NCI-H774 (cell line): ENCODE measurements around the gene MRPL28.
"Not testable (repeated sequence)": the region's sequence is repeated elsewhere in the genome, so short reads cannot be mapped to it uniquely, and the experiment has no call there.

Experiments
- DNase-seq: peaks from one replicate; lab custom pipeline; 2025; lab: John Stamatoyannopoulos, UW

The MRPL28 gene

DNA sequence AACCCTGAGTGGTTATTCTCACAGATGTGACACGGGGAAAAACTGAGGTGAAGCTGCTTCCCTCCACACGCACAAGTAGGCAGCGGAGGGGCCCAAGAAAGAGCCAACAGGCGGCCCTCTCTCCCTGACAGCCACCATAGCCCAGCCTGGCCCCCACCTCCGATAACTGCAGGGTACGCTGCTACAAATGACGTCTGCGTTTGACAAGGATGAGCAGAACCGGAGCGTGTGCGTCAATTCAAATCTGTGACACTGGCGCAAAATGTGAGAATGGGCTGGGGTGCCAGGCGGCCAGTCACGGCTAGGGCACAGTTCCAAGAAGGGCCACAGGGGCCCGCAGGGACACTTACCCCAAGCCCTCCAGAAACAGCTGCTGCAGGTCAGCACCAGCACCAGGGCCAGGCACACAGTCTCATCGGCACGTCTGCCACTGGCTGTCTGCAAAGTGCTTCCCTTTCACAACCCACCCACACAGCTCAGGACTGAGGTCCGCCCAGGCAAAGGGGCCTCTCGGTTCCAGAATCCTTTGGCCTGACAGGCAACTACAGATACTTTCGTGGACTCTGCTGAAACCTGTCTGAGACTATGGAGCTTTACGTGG is 32.3 kb downstream of the MRPL28 start:
- DNase-seq: no peak

DNA sequence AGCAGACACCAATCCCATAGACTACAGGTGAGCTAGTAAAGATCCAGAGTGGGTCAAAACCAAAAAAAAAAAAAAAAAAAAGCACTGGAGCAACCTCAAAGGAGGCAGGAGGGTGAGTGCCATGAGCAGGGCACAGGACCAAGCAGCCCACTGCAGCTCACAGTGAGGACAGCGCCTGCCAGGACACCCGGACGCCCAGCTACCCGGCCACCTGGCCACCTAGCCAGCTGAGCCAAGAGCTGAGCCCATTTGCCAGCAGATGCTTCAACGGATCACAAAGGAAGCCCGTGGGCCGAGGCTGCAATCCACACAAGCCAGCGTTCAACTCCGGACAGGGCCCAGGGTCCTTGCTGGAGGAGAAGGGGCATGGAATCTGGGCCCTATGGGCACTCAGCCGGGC is 32.9 kb downstream of the MRPL28 start:
- DNase-seq: no peak

DNA sequence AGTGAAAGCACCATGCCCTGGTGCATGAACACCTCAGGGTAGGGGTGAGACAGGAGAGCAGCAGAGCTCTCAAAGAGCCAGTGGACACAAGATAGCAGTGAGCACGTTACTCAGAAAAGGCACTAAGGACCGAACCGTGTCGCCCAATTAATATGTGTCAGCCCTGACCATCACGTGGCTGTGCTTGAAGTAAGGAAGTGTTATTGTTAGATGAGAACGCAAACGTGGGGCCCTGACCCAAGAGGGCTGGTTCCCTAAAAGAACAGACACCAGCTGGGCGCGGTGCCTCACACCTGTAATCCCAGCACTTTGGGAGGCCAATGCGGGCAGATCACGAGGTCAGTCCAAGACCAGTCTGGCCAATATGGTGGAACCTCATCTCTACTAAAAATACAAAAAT is 34.1 kb downstream of the MRPL28 start:
- no peak for DNase-seq

DNA sequence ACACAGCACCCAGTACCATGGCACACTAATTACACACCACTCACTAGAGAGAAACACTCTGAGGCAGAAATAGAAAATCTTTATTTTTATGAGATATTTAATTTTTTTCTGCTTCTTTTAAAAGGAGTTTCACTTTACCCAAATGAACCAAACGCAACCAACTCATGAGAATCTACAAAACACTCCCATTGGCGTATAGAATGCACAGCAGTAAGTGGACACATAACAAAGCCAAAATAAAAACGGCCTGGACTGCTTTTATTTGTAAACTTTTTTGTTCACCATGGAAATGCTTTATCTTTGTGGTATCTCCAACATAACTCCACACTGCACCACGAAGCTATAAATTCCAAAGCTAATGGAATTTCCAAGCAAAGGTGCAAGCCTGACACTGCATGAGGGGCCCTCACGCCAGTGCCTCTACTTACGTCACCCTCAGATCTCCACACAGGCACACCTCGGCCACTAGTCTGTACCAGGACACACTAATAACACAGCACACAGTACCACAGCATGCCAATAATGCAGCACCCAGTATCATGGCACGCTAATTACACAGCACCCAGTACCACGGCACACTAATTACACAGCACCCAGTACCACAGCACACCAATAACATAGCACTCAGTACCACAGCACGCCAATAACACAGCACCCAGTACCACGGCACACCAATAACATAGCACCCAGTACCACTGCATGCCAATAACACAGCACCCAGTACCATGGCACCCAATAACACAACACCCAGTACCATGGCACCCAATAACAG is 35.3 kb downstream of the MRPL28 start:
- DNase-seq: not testable (repeated sequence)

DNA sequence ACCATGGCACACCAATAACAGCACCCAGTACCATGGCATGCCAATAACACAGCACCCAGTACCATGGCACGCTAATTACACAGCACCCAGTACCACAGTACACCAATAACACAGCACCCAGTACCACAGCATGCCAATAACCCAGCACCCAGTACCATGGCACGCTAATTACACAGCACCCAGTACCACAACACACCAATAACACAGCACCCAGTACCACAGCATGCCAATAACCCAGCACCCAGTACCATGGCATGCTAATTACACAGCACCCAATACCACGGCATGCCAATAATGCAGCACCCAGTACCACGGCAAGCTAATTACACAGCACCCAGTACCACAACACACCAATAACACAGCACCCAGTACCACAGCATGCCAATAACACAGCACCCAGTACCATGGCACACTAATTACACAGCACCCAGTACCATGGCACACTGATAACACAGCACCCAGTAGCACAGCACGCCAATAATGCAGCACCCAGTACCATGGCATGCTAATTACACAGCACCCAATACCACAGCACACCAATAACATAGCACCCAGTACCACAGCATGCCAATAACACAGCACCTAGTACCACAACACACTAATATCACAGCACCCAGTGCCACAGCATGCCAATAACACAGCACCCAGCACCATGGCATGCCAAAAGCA is 36.0 kb downstream of the MRPL28 start:
- not testable (repeated sequence) for DNase-seq

DNA sequence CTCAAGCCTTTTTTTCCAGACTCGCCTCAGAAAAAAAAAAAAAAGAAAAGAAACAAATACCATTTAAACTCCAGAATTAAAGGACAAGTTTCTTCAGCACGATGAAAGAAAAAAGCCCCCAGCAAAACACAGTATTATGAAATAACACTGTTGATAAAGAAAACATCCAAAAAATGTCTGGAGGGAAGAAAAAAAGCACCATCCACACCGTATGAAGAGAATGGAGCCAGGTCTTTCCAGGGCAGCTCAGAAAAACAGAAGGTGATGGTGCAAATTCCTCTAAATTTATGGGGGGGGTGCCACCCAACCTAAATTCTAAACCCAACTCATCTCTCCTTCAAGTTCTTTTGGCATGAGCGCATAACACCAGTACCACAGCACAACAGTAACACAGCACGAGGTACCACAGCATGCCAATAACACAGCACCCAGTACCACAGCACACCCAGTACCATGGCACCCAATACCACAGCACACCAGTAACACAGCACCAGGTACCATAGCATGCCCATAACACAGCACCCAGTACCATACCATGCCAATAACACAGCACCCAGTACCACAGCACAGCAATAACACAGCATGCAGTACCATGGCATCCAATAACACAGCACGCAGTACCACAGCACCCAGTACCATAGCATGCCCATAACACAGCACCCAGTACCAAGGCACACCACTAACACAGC is 36.8 kb downstream of the MRPL28 start:
- no peak for DNase-seq

DNA sequence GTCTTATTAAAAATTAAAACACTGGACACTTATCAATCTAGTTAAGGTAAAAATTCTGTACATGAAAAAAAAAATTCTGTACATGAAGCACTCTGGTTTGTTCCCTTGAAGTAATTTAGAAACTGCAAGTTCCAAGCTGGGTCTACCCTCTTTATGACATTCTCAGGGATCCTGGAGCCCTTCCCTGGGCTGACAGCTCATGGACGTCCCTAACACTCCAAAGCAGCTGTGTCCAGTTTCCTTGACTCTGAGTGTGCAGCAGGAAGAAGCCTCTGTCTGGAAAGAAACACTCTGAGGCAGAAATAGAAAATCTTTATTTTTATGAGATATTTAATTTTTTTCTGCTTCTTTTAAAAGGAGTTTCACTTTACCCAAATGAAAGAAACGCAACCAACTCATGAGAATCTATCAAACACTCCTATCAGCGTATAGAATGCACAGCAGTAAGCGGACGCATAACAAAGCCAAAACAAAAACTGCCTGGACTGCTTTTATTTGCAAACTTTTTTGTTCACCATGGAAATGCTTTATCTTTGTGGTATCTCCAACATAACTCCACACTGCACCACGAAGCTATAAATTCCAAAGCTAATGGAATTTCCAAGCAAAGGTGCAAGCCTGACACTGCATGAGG is 39.0 kb downstream of the MRPL28 start:
- not testable (repeated sequence) for DNase-seq

DNA sequence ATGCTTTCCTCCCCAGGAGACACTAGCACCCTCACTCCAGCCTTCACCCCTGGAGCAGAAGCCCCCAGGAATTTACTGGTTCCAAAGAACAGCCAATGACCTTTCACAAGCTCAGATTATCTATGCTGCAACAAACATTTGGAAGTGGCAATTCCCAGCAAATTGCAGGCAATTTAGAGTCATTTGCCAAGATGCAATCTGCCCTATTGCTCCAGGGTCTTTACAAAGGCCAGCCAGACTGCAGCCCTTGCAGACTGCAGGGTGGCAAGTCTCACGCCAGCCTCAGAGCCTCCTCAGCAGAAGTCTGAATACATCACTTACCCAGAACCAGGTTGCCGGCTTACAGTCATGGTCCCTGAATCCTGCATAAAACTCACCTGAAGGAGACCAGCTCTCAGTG is 39.6 kb downstream of the MRPL28 start:
- DNase-seq: no peak

DNA sequence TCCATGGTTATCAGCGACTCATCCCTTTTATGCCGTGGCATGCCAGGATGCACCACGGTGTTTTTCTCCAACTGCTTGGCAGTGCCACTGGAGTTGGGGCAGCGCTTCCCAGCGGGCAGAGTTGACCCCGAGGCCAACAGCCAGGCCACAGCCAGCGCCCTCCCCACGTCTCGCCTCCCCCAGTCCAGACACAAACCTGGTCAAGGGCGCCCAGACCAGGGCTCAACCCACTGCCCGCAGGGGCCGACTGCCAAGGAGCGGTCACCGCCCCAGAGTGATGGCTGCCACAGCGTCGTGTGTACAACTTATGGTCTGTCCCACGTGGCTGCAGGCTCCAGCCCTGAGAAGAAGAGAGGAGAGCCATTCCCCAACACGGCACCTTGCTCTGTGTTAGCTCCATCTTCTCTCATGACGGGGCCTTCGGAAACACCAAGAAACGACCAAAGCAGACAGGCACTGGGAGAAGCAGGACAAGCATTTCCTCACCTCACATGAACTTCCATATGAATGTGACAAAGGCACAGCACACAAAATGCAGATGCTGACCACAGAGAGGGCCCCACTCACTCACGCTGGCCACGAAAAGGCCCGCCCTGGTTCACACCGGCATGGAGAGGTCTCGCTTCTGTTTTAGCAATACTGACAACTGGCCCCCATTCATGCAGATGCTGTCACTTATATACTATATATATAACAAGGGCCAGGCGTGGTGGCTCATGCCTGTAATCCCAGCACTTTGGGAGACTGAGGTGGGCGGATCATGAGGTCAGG is 44.8 kb downstream of the MRPL28 start:
- DNase-seq: no peak

DNA sequence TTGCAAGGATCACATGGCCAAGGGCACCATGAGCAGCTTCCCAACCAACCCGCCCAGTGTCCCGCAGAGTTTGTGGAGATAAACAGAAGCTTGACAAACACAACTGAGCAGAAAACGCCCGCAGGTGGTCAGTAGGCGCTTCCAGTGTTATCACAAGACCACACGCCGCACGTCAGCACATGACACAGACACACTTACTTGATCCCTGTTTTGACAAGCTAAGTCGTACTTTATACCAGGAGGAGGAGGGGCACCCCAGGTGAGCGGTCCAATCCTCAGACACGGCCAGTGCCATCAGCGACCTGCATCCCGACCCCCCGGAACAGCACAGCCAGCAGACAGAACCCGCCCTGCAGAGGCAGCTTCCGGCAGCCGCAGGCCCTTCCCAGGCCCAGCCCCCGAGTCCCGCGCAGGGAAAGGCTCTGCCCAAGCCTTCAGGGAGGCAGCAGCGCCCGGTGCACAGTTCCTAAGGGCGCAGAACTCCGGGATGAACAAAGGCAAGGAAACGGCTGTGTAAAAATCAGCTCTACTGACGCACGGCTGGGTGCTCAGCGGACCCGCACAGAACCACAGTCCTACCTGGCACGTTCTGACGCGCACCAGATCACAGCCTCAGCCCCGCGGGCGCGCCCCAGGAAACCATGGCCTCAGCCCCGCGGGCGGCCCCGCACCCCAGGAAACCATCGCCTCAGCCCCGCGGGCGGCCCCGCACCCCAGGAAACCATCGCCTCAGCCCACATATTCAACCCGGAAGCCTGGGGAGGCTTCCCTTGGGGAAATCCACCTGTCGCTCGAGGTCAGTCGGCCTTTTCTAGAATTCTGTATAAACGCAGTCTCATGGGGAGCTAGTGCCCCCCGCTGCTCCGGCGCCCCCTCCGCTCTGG is 45.6 kb downstream of the MRPL28 start:
- DNase-seq: no peak

DNA sequence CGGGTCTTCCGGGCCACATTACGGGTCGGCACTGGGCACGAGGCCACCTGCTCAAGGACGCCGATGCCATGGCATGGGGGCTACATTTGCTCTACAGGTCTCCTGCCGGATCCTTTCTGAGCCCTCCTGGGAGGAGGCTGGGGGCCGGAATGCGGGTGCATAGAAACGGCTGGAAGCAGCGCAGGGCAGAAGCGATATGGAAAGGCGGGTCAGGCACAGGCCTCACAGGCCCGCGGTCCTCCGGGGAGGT is 46.2 kb downstream of the MRPL28 start:
- DNase-seq: no peak

DNA sequence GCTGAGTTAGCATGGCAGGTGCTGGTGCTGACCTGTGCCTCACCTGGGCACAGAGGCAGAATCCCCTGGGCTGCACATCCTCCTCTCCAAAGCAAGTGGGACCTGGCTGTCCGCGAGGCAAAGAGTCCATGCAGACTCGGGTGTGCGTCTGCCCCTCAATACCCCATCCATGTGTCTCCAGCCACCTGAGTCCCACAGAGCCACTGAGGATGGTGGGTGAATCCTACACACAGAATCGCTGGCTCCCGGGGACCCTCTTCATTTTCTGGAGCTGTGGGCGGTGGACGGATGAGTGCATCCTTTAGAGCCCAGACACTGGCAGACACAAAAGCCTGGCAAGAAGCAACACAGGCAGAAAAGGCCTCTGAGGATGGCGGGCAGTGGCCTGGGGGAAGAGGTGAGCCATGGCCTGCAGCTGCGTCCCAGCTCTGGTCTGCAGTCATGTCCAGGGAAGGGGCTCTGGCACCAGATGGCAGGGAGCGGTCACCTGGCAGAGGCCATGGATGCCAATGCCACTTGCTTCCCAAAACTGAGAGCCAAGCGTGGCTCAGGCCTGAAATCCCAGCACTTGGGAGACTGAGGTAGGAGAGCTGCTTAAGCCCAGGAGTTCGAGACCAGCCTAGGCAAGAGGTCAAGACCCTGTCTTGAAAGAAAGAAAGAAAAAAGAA is 47.7 kb downstream of the MRPL28 start:
- no peak for DNase-seq

DNA sequence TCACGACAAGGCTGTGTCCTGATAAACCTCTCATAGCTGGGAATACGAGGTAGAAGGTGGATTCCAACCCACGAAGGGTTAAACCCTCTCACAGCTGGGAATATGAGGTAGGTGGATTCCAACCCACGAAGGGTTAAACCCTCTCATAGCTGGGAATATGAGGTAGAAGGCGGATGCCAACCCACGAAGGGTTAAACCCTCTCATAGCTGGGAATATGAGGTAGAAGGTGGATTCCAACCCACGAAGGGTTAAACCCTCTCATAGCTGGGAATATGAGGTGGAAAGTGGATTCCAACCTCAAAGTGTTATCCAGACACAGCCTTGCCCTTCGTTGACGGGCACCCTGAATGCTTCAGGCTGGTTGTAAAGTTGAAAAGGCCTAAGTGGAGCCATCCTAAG is 48.8 kb downstream of the MRPL28 start:
- DNase-seq: no peak

DNA sequence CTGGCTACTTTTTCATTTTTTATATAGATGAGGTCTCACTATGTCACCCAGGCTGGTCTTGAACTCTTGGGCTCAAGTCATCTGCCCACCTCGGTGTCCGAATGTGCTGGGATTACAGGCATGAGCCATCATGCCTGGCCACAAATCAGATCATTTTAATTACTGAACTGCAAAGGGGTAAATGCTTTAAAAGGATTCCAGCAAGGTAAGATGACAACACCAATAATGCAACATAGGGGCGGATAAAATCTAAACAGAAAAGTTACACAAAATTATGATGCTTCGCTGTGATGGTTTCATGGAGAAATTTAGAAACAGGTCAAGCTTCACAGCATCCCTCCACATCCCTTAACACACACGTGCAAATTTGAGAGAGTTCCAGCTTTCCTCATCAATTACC is 50.1 kb downstream of the MRPL28 start:
- DNase-seq: no peak

DNA sequence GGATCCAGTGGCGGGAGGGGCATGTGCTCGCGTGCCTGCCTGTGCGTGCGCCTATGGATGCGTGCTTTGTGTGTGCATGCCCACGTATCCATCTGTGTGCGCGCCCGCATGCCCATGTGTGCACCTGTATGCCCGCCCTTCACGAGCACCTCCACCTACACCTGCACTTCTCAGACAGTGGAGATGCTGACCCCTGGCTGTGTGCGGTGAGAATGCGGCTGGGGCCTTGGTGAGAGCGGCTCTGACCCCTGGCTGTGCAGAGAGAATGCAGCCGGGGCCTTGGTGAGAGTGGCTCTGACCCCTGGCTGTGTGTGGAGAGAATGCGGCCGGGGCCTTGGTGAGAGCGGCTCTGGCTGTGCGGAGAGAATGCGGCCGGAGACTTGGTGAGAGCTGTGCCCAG is 51.7 kb downstream of the MRPL28 start:
- no peak for DNase-seq

DNA sequence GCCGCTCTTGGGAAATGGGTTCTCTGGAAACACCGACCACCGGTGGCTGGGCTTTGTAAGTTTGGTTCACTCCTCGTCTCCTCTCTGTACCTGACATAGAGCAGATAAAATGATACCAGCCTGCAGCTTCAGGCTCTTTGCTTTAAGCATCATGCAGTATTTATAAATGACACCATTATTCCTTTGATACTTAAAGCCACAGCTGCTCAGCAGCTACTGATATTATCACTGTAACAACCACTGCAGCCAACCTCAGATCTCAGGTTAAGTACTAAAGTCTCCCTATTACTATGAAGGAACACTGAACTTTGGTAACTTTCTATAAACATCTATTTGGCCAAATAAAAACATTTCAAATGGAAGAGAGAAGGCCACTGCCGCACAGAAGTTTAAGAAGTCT is 52.8 kb downstream of the MRPL28 start:
- no peak for DNase-seq
